Mesothelial cell of epicardium (in vitro differentiated cells): ENCODE data around the gene C12orf57. TPM values are rescaled to one million over a fixed set of nuclear protein-coding genes. Genes with fewer than 3 reads are reported as not detected.

Experiments
- DNase-seq, 2 experiments: peaks; one replicate each; pipeline ENCODE4 v3.0.0; 2021; ENCODE audit warnings: low spot score in 2 of 2; ENCODE audit not compliant: unreplicated experiment in 2 of 2
- H3K27ac Mint-ChIP-seq: 2 replicates; pipeline ENCODE4 v1.8.0; 2021; ENCODE audit warnings: mixed read lengths
- H3K27me3 Mint-ChIP-seq: 2 replicates; pipeline ENCODE4 v1.8.0; 2021; ENCODE audit warnings: low read depth, mixed read lengths
- H3K36me3 Mint-ChIP-seq: 2 replicates; pipeline ENCODE4 v1.8.0; 2021; ENCODE audit warnings: mixed read lengths
- H3K4me1 Mint-ChIP-seq: 2 replicates; pipeline ENCODE4 v1.8.0; 2021; ENCODE audit warnings: mixed read lengths
- H3K4me3 Mint-ChIP-seq: 2 replicates; pipeline ENCODE4 v1.8.0; 2021; ENCODE audit warnings: mild to moderate bottlenecking, moderate library complexity, mixed read lengths
- H3K9me3 Mint-ChIP-seq: 2 replicates; pipeline ENCODE4 v1.8.0; 2021; ENCODE audit warnings: mixed read lengths
- CTCF ChIP-seq: fragments of 200-600 bp; sonication (generic); IDR thresholded peaks from one replicate; pipeline ENCODE4 v1.5.0; 2021; ENCODE audit warnings: antibody characterized with exemption; ENCODE audit not compliant: unreplicated experiment
- total RNA-seq: library from RNA; stranded (reverse); gene quantifications from 3 replicates; pipeline ENCODE4 v1.2.1, GENCODE V29; 2021

The C12orf57 gene
- total RNA-seq, 1 donor from 2014 or later = 203 TPM

- no peaks in the 10 kb centered on the region for H3K9me3 Mint-ChIP-seq
- peak overlapping the region; percentile 54 for H3K27ac Mint-ChIP-seq
- no peaks in the 10 kb centered on the region for H3K27me3 Mint-ChIP-seq
- H3K36me3 Mint-ChIP-seq = peaks cover 12% of the 10 kb centered on the region
- peaks cover 46% of the 10 kb centered on the region for H3K4me1 Mint-ChIP-seq
- no peak for DNase-seq
- no peak for TF ChIP-seq CTCF
- peak overlapping the region; percentile 2 for H3K4me3 Mint-ChIP-seq
These were observed 2.6 kb upstream of the C12orf57 start for GRCh38 chr12:6941267-6941666.

GRCh38 chr12:6941782-6942181 lies 2.0 kb upstream of the C12orf57 start:
- H3K27ac Mint-ChIP-seq = no peak overlapping the region
- peaks cover 9% of the 10 kb centered on the region for H3K36me3 Mint-ChIP-seq
- no peak overlapping the region for H3K4me3 Mint-ChIP-seq
- H3K4me1 Mint-ChIP-seq = peaks cover 49% of the 10 kb centered on the region
- TF ChIP-seq CTCF = no peak
- no peak for DNase-seq
- H3K9me3 Mint-ChIP-seq = no peaks in the 10 kb centered on the region
- no peaks in the 10 kb centered on the region for H3K27me3 Mint-ChIP-seq

- H3K9me3 Mint-ChIP-seq = no peaks in the 10 kb centered on the region
- peak overlapping the region; percentile 86 for H3K27ac Mint-ChIP-seq
- DNase-seq = no peak
- H3K27me3 Mint-ChIP-seq = no peaks in the 10 kb centered on the region
- no peak overlapping the region for H3K4me3 Mint-ChIP-seq
- peaks cover 52% of the 10 kb centered on the region for H3K4me1 Mint-ChIP-seq
- peaks cover 9% of the 10 kb centered on the region for H3K36me3 Mint-ChIP-seq
- no peak for TF ChIP-seq CTCF
These were observed 1.5 kb upstream of the C12orf57 start for GRCh38 chr12:6942331-6942665.

GRCh38 chr12:6943389-6943721 lies 467 bp upstream of the C12orf57 start:
- peak overlapping the region; percentile 98 for H3K27ac Mint-ChIP-seq

DNA sequence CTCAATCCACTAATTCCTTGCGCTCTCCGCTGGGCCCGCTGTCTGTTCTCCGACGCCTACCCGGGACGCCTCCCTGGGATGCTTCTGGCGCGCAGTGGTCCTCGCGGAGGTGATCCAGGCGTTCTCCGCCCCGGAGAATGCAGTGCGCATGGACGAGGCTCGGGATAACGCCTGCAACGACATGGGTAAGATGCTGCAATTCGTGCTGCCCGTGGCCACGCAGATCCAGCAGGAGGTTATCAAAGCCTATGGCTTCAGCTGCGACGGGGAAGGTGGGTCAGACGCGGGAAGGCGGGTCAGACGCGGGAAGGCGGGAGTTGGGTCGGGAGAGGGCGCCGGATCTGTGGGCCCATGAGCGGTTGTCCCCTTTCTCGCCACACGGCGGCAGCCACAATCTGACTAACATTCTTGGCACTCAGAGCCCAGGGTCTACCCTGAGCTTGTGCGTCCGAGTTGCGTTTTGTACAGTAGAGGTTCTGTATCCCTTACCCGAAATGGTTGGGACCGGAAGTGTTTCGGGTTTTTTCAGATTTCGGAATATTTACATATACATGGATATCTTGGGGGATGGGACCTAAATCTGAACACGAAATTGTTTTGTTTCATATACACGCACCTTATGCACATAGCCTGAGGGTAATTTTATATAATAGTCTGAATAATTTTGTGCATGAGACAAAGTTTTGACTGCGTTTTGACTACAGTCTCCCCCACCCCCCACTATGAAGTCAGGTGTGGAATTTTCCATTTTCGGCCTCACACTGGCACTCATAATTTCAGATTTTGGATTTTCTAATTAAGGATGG lies 762 bp downstream of the C12orf57 start:
- peak; percentile 69 for TF ChIP-seq CTCF
- H3K4me1 Mint-ChIP-seq = peaks cover 35% of the 10 kb centered on the region
- peak overlapping the region; percentile 98 for H3K27ac Mint-ChIP-seq
- H3K27me3 Mint-ChIP-seq = no peaks in the 10 kb centered on the region
- peak overlapping the region; percentile 94 for H3K4me3 Mint-ChIP-seq
- peaks cover 9% of the 10 kb centered on the region for H3K36me3 Mint-ChIP-seq
- H3K9me3 Mint-ChIP-seq = no peaks in the 10 kb centered on the region
- DNase-seq = peak; percentile 73 to 88

More at GRCh38 chr12:6943389-6943721, 467 bp upstream of the C12orf57 start:
- H3K4me1 Mint-ChIP-seq = peaks cover 47% of the 10 kb centered on the region
- H3K9me3 Mint-ChIP-seq = no peaks in the 10 kb centered on the region
- no peaks in the 10 kb centered on the region for H3K27me3 Mint-ChIP-seq
- peak in 1 of 2 experiments; percentile 74 for DNase-seq
- H3K4me3 Mint-ChIP-seq = peak overlapping the region; percentile 94
- no peak for TF ChIP-seq CTCF
- H3K36me3 Mint-ChIP-seq = peaks cover 9% of the 10 kb centered on the region

DNA sequence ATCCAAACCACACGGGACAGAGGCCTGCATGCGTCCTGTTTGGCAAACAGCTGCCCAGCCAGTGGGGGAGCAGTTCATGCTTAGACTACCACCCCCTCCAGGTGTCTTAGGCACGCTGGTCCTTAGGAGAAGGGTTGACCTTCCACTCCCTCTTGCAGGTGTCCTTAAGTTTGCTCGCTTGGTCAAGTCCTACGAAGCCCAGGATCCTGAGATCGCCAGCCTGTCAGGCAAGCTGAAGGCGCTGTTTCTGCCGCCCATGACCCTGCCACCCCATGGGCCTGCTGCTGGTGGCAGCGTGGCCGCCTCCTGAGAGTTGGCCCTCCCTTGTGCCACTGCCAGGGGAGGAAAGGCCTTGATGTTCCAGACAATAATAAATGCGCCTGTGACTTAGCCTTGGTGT lies 1.8 kb downstream of the C12orf57 start:
- no peak for TF ChIP-seq CTCF

More for the DNA sequence above, 1.8 kb downstream of the C12orf57 start:
- H3K4me3 Mint-ChIP-seq = peak overlapping the region; percentile 94
- no peak for DNase-seq
- no peaks in the 10 kb centered on the region for H3K9me3 Mint-ChIP-seq
- H3K27me3 Mint-ChIP-seq = no peaks in the 10 kb centered on the region
- peak overlapping the region; percentile 98 for H3K27ac Mint-ChIP-seq
- H3K36me3 Mint-ChIP-seq = peaks cover 6% of the 10 kb centered on the region
- peaks cover 34% of the 10 kb centered on the region for H3K4me1 Mint-ChIP-seq
